Sciatic nerve (tissue), 2 donors: ENCODE results near the gene SLC12A6. TPM values are rescaled to one million over a fixed set of nuclear protein-coding genes. Genes with fewer than 3 reads are reported as not detected.

Experiments used
- ATAC-seq: fragments of 200-7000 bp; cut with Tn5 transposase; one replicate; pipeline ENCODE4 v1.9.1; 2020; ENCODE audit warnings: mild to moderate bottlenecking, moderate library complexity
- DNase-seq: peaks from one replicate; pipeline ENCODE4 v3.0.0-alpha.2; 2020; ENCODE audit warnings: low spot score
- intact Hi-C: fragments of 100-400 bp; cut with DNase I; formaldehyde crosslinking; loops from one replicate; pipeline ENCODE4 v1.14.2; 2022
- total RNA-seq: library from RNA; stranded (reverse); fragmentation: NEBNext Ultra II Directional; extraction: Animal tissue kit (Norgen Biotek cat#: 25700); gene quantifications from one replicate; pipeline ENCODE4 v1.2.1, GENCODE V29; 2021
- donor health status: DM: no; HTN: no; CAD: no.
- donor health status: DM: no; HTN: no; CAD: no.

Gene SLC12A6
- total RNA-seq, 1 donor from 2014 or later, result 28.8 TPM

- DNase-seq (no peak), ATAC-seq (no peak)
- intact Hi-C loops, result loop anchor here (5.0 kb wide), 1 partner anchor 862 kb away; no protein-coding TSS in a partner anchor
Measured at GRCh38 chr15:34280193-34280592, 57.4 kb downstream of the SLC12A6 start.

DNA sequence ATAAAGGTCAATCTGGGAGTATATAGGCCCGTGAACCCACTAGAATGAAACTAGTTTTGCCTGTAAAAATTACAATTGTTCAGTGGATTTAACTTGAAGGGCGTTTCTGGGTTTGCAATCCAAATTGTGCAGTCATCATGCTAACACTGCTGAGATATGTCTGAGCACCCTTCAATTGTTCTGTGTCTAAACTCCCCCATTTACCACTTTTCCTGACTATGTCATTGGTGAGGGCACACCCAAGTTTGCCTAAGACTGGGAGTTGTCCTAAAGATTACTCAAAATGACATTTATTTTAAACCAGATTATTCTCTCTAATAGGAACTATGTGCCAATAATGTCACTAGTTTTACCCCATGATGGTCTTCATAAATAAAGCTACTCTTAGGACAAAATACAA lies 58.2 kb downstream of the SLC12A6 start:
- DNase-seq, result no peak
- intact Hi-C loops, result no loop called here
- no peak for ATAC-seq

GRCh38 chr15:34275721-34276120 lies 61.9 kb downstream of the SLC12A6 start:
- intact Hi-C loops, result no loop called here
- ATAC-seq (no peak), DNase-seq (no peak)

DNA sequence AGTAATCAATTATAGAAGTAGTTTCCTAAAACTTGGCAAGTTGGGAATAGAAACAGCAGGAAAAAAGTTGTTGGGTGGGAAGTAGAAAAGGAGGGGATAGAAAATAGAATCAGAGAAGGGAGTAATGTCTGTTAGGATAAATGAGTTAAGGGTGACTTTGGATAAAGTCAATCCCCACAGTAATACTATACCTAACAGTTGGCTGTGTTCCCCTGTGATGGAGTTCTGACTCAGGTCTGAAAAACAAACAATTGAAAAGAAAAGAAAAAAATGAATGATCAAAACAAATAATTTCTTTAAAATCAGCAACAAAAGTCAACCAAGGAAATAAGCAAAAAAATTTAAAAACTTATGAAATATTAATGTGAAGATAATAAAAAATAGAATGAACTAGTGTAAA lies 62.4 kb downstream of the SLC12A6 start:
- no peak for ATAC-seq
- intact Hi-C loops, result no loop called here

GRCh38 chr15:34271493-34271892 lies 66.1 kb downstream of the SLC12A6 start:
- ATAC-seq, result no peak
- DNase-seq, result no peak
- intact Hi-C loops, result no loop called here

More for the DNA sequence above, 62.4 kb downstream of the SLC12A6 start:
- no peak for DNase-seq

DNA sequence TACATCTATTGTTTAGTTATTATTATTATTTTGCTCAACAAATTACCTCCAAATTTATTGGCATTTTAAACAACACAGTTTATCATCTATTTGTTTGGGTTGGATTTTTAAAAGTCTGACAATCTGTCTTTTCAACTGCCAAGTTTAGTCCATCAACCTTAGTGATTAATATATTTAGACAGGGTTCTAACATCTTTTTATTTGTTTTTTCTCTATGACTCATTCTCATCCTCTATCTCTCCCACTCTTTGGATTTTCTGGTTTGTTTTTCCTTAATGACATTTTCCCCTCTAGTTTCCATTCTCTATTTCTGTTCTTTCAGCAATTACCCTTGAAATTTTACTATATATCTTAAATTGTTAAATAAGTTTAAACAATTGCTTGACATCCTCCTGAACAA lies 70.8 kb downstream of the SLC12A6 start:
- intact Hi-C loops, result no loop called here
- no peak for ATAC-seq
- no peak for DNase-seq

DNA sequence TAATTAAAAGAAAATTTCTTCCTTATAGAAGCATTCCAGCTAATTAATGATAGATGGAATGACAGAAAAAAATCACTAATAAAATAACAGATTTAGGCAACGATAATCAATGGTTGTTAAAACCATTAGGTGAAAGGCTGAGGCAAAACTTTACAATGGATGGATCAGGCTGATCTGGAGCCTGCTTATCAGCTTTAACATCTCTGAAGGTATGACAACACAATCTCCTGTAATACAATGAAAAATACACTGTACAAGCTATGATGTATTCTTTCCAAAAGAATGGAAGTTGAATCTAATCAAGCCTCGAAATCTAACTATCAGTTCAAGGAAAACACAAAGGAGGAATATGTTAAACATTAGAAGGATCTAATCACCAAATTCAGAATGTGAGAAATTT lies 73.5 kb downstream of the SLC12A6 start:
- no peak for ATAC-seq
- no peak for DNase-seq
- intact Hi-C loops, result no loop called here

DNA sequence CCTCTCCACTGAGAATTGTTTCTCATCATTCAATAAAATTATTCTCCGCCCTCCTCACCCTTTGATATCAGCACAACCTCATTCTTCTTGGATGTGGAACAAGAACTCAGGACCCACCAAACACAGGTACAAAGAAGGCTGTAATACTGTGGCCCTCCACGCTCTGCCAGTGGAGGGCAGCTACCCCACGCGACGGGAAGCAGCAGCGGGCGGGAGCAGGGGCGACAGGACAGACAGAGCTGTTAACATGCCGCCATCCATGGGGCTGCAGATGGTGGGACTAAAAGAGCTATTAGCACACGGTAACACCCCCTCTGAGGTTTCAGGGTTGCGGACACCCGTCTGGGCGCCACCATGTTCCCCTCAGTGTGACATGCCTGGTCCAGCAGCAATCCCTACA lies 75.2 kb downstream of the SLC12A6 start:
- ATAC-seq (no peak), DNase-seq (no peak)
- intact Hi-C loops, result no loop called here

DNA sequence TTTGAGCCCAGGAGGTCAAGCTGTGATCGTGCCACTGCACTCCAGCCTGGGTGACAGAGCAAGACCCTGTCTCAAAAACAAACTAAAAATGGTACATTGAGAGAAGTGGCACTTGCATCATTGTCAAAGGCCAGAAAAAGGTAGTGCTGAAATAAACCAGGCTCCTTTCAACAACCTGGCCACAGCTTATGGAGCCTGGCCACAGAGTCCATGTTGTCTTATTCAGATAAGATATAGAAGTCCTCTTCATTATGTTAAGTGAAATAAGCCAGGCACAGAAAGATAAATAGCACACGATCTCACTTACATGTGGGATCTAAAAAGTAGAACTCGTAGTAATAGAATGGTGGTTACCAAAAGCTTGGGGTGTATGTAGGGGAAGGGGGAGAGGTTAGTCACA lies 78.0 kb downstream of the SLC12A6 start:
- DNase-seq, result no peak
- intact Hi-C loops, result no loop called here
- no peak for ATAC-seq

GRCh38 chr15:34258151-34258550 lies 79.4 kb downstream of the SLC12A6 start:
- no peak for ATAC-seq
- intact Hi-C loops, result no loop called here
- DNase-seq, result no peak

GRCh38 chr15:34252545-34252944 lies 85.0 kb downstream of the SLC12A6 start:
- DNase-seq (no peak), ATAC-seq (no peak)
- intact Hi-C loops, result no loop called here

DNA sequence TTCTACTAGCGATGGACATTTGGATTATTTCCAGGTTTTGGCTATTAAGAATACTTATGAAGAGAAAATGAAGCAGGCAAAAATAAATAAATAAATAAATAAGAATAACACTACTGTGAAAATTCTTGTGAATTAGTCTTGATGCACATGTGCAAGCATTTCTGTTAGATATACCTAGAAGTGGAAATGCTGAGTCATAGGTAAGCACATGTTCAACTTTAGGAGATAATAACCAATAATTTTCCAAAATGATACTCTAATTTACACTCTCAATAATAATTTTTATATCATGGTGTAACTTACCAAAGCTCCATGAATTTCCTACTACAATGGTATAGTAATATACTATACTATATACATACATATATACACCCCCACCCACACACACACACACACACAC lies 89.4 kb downstream of the SLC12A6 start:
- intact Hi-C loops, result no loop called here
- no peak for ATAC-seq

GRCh38 chr15:34246276-34246976 lies 91.2 kb downstream of the SLC12A6 start:
- DNase-seq (no peak), ATAC-seq (no peak)
- intact Hi-C loops, result no loop called here

More for the DNA sequence above, 89.4 kb downstream of the SLC12A6 start:
- DNase-seq, result no peak

- intact Hi-C loops, result no loop called here
- ATAC-seq (no peak), DNase-seq (no peak)
Measured at GRCh38 chr15:34243226-34243625, 94.4 kb downstream of the SLC12A6 start.

DNA sequence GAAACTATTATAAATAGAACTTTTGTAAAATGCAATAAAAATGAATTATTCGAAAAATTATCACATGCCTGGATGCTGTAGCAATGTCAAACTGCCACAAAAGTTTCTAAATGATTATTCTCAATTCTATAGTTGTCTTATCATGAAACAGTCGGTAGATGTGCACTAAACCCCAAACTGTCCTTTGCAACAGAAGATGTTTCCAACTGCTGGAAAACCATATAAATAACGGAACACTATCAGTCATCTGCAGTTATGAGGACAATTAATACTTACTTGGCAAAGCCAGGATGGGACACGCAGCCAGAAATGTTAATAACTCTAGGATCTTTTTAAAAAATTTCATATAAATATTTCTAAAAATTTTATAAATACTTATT lies 95.3 kb downstream of the SLC12A6 start:
- intact Hi-C loops, result no loop called here

DNA sequence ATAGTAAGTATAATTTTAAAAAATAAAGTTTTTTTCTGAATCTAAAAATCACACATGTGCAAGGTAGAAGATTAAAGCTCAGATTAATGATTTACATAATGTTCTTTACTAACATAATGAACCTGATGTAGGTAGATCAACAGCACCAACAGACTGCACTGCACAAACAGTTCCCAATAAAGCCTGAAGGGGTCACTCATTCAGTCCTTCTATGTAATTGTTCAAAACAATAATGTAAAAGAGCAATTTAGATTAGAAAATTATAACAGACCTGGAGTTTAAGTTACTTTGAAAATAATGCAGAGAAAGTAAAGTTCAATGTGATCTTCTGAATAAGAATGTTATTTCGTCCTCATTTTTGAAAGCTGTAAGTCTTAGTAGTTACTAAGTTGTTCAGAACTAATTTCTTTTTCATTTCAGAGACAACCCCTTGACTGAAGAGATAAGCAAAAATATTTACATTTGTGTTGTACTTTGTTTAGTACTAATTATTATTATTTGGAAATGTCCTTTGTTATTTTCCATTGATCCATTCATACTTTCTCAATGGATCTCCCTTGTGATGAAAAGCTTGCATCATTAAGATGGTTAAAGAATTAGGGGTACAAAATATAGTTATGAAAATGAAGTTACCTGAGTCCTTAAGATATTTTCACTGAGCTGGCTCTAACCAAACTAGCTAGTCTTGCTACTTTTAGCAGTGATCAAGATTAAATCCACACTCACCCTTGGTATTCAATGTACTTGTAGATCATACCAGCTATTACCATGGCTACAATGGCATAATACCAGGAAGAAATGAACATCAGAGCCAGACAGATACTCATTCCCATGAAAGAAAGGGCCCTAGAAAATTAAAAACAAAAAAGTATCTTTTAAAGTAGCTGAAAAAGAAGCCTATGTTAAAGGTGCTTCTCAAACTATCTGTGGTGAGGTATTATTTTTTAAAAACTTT lies 95.9 kb downstream of the SLC12A6 start:
- intact Hi-C loops, result no loop called here
- ATAC-seq, result no peak
- DNase-seq, result no peak

More for the DNA sequence above, 95.3 kb downstream of the SLC12A6 start:
- DNase-seq (no peak), ATAC-seq (no peak)

GRCh38 chr15:34240537-34240936 lies 97.0 kb downstream of the SLC12A6 start:
- no peak for DNase-seq
- ATAC-seq, result no peak
- intact Hi-C loops, result no loop called here

DNA sequence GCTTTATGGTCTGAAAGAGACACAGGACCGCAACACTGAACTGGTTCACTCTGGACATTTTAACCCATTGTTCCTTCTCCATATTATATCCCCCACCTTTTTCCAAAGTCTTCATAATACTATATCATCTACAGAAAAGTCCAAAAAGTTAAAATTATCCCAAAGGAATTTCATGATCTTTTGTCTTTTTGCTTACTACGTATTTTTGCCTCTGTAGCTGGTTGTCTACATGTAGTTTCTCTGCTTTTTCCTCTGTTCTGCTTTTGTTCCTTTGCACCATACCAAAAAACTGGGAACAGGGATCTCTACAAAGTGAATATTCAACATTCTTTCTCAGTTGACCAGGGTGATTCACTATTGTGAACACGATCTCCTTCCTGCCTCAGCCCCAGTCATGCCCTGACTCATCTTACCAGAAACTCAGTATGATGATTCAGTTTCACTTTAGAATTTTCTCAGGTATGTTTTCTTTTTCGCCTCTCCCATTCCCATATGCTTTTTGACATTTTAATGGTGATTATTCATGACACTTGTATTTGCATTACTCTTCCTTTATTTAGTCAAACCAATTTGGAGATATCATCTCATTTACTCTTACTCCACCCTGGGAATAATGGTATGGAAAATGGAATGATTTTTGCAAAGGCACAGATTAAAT lies 98.3 kb downstream of the SLC12A6 start:
- DNase-seq (no peak), ATAC-seq (no peak)
- intact Hi-C loops, result no loop called here

- intact Hi-C loops, result no loop called here
- ATAC-seq (no peak), DNase-seq (no peak)
Measured at GRCh38 chr15:34233614-34234013, 104.0 kb downstream of the SLC12A6 start.
